Measurements from ENCODE around the gene ZMYND10.
"Not testable (repeated sequence)": the region's sequence is repeated elsewhere in the genome, so short reads cannot be mapped to it uniquely, and the experiment has no call there.

- not testable (repeated sequence) for TF ChIP-seq CTCF (IDR thresholded peaks at IDR 0.05 in 2 of 3, conservative IDR thresholded peaks at IDR 0.05 in 1 of 3; ENCODE audit: insufficient read depth in 2 of 3, low read depth in 1 of 3, low read length in 3 of 3); SP2 (IDR thresholded peaks at IDR 0.05; ENCODE audit: extremely low read depth, low read depth, low read length, poor library complexity, severe bottlenecking); SRSF9 (IDR thresholded peaks at IDR 0.05; ENCODE audit: borderline replicate concordance, low read depth, low read length); HBP1 (CRISPR knock-in tag; IDR thresholded peaks at IDR 0.05); ZNF318 (IDR thresholded peaks at IDR 0.05; ENCODE audit: borderline replicate concordance in 1 of 2, low read depth in 1 of 2); SNIP1 (IDR thresholded peaks at IDR 0.05; ENCODE audit: low read depth); USF1 (CRISPR knock-in tag; IDR thresholded peaks at IDR 0.05); ELF1 (tag; IDR thresholded peaks at IDR 0.05); ZBTB11 (CRISPR knock-in tag; IDR thresholded peaks at IDR 0.05); ZNF197 (CRISPR knock-in tag; IDR thresholded peaks at IDR 0.05; ENCODE audit: low read depth); JUND (IDR thresholded peaks at IDR 0.05; ENCODE audit: borderline replicate concordance, low read depth, low read length); JUND (tag; IDR thresholded peaks at IDR 0.05; ENCODE audit: borderline replicate concordance, low read depth, low read length); CBX1 (IDR thresholded peaks at IDR 0.05; ENCODE audit: low read depth); ZNF12 (CRISPR knock-in tag; IDR thresholded peaks at IDR 0.05)
Observed at GRCh38 chr3:50312041-50312440, 33.5 kb downstream of the ZMYND10 start.

Measured in K562 (cell line).